ENCODE results near the gene TTLL12. TPM values are rescaled to one million over a fixed set of nuclear protein-coding genes. Genes with fewer than 3 reads are reported as not detected.

The TTLL12 gene
- total and polyA plus RNA-seq, 2 donors from 2014 or later = 11.5 to 26.3 TPM

GRCh38 chr22:43131773-43132501, 55.0 kb downstream of the TTLL12 start:
- DNase-seq (no peak), FAIRE-seq (no peak)
- H3K36me3 ChIP-seq (ENCODE audit: control insufficient read depth in 2 of 3, insufficient read depth in 3 of 3, low read length in 3 of 3) = peaks cover 0 to 29% (median 11%) of the 10 kb centered on the region in 3 donors
- intact Hi-C loops (cut with DNase I) = no loop called here
- peaks cover 0 to 6% (median 4%) of the 10 kb centered on the region in 3 donors for H3K4me1 ChIP-seq (ENCODE audit: control insufficient read depth in 2 of 3, insufficient read depth in 2 of 3, low read depth in 1 of 3, low read length in 3 of 3)
- no peak overlapping the region for H3K4me3 ChIP-seq (ENCODE audit: low read length in 3 of 3)
- H3K9ac ChIP-seq (ENCODE audit: low read length in 3 of 3) = no peak overlapping the region
- TF ChIP-seq CTCF (IDR thresholded peaks at IDR 0.05; ENCODE audit: borderline replicate concordance, extremely low read depth, insufficient read depth) = no peak
- no peak overlapping the region for H3K27ac ChIP-seq (ENCODE audit: low read depth in 2 of 2, low read length in 2 of 2)
- H3K9me3 ChIP-seq (ENCODE audit: control insufficient read depth in 2 of 3, insufficient read depth in 1 of 3, low read length in 3 of 3) = no peaks in the 10 kb centered on the region
- H3K27me3 ChIP-seq (ENCODE audit: control insufficient read depth, insufficient read depth, low read length) = no peaks in the 10 kb centered on the region

- no peak for TF ChIP-seq CTCF (IDR thresholded peaks at IDR 0.05; ENCODE audit: borderline replicate concordance, extremely low read depth, insufficient read depth)
- no peaks in the 10 kb centered on the region for H3K27me3 ChIP-seq (ENCODE audit: control insufficient read depth, insufficient read depth, low read length)
- DNase-seq (no peak), FAIRE-seq (no peak)
- no peak overlapping the region for H3K27ac ChIP-seq (ENCODE audit: low read depth in 2 of 2, low read length in 2 of 2)
- H3K9me3 ChIP-seq (ENCODE audit: control insufficient read depth in 2 of 3, insufficient read depth in 1 of 3, low read length in 3 of 3) = no peaks in the 10 kb centered on the region
- peaks cover 0 to 6% (median 6%) of the 10 kb centered on the region in 3 donors for H3K4me1 ChIP-seq (ENCODE audit: control insufficient read depth in 2 of 3, insufficient read depth in 2 of 3, low read depth in 1 of 3, low read length in 3 of 3)
- H3K4me3 ChIP-seq (ENCODE audit: low read length in 3 of 3) = no peak overlapping the region
- intact Hi-C loops (cut with DNase I) = no loop called here
- peaks cover 0 to 16% (median 2%) of the 10 kb centered on the region in 3 donors for H3K36me3 ChIP-seq (ENCODE audit: control insufficient read depth in 2 of 3, insufficient read depth in 3 of 3, low read length in 3 of 3)
- no peak overlapping the region for H3K9ac ChIP-seq (ENCODE audit: low read length in 3 of 3)
Measured at GRCh38 chr22:43129426-43130425, 57.2 kb downstream of the TTLL12 start.

- Histone ChIP-seq H3K4me1 (ENCODE audit: control insufficient read depth in 2 of 3, insufficient read depth in 2 of 3, low read depth in 1 of 3, low read length in 3 of 3) (peaks cover 0 to 6% (median 6%) of the 10 kb centered on the region in 3 donors), H3K9ac (ENCODE audit: low read length in 3 of 3) (no peak overlapping the region), H3K27me3 (ENCODE audit: control insufficient read depth, insufficient read depth, low read length) (no peaks in the 10 kb centered on the region), H3K36me3 (ENCODE audit: control insufficient read depth in 2 of 3, insufficient read depth in 3 of 3, low read length in 3 of 3) (peaks cover 0 to 8% (median 0%) of the 10 kb centered on the region in 3 donors), H3K9me3 (ENCODE audit: control insufficient read depth in 2 of 3, insufficient read depth in 1 of 3, low read length in 3 of 3) (no peaks in the 10 kb centered on the region), H3K27ac (ENCODE audit: low read depth in 2 of 2, low read length in 2 of 2) (no peak overlapping the region), H3K4me3 (ENCODE audit: low read length in 3 of 3) (no peak overlapping the region)
- FAIRE-seq = no peak
- TF ChIP-seq CTCF (IDR thresholded peaks at IDR 0.05; ENCODE audit: borderline replicate concordance, extremely low read depth, insufficient read depth) = no peak
- intact Hi-C loops (cut with DNase I) = no loop called here
- DNase-seq = no peak
Measured at GRCh38 chr22:43128928-43129424, 58.0 kb downstream of the TTLL12 start.
